ENCODE results near the gene MUSK.

GRCh38 chr9:110777196-110777875, 108.7 kb downstream of the MUSK start:
- TF ChIP-seq CTCF (IDR thresholded peaks at IDR 0.05) (no peak), POLR2A (IDR thresholded peaks at IDR 0.05; ENCODE audit: low read depth) (no peak), EP300 (IDR thresholded peaks at IDR 0.05) (no peak)

Measured in esophagus muscularis mucosa (tissue), 4 donors.